GM21526 (cell line): ENCODE measurements around the gene SPRED2.

ENCODE experiments used
- ATAC-seq: cut with Tn5 transposase; IDR thresholded peaks from one replicate; pipeline ENCODE4 v1.9.1; 2021; ENCODE audit warnings: moderate library complexity; ENCODE audit not compliant: unreplicated experiment, low FRiP score

The SPRED2 gene

DNA sequence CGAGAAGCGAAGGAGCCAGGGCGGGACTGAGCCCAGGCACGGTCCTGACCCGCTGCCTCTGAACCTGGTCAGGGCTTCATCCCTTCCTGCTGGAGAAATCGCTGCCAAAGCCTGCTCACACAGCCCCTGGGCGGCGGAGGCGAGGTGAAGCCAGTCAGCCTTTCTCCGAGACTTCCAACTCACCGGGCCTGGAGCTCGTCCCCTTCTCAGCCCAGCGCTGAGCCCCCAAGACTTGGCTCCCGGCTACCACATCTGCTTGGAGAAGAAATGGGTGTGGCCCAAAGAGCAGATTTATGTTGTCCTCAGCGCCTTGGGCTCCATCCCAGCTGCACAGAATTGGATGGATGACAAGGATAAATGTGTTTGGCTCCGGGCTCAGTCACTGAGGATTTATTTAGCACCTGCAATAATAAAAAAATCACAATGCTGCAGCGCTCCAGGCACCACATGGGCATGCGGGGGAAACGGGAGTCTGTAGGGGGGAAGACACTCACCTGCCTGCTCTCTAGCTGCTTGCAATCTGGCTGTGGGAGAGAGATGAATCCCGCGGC is 139.9 kb downstream of the SPRED2 start:
- ATAC-seq: no peak

DNA sequence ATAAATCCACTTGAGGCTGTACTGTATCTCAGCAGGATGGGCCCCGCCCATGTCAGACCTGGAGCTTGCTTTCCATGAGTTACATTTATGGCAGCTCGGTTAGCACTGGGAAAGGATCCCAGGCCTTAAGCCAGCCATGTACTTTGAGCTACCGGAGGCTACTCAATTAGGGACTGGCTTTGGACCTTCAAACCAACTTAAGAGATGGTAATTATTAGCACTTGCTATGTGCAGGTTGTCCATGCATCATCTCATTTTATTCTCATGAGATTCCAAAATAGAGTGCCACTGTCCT is 140.3 kb downstream of the SPRED2 start:
- no peak for ATAC-seq

DNA sequence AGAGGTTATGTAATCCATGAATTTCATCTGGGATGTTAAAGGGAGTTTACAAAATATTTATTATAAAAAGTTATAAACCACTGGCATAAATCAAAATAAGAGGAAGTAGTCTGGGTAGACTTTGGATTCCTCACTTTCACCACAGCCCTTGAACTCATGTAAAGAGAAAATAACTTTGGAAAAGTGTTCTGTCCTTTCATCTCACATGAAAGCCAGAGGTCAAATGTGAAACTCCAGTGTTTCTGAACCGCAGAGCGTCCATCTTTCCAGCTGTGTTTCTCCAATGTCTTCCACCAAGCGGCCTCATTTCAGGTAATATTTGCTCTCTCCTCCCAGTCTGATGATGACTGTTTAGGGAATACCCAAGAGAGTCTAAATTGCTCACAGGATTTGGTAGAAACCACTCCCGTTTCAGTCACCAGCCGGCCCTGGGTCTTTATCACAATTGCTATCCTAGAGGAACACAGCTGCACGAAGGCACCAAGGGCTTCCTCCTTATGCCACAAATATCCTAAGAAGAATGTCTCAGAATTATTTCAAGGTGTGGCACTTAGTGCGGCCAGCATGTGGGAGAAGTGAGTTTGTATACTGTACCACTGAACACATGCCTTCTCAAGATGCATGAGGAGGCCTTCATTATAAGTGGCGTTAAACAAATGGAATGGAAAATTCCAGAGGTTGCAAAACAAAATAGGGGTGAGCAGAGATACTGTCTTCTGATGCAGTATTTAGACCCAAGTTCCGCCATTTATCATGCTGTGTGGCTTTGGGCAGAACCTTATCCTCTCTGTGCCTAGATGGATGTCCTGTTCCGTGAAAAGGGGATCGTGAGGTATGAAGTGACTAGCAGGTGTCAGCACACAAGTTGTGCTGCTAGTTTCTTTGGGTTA is 140.9 kb downstream of the SPRED2 start:
- ATAC-seq: no peak

DNA sequence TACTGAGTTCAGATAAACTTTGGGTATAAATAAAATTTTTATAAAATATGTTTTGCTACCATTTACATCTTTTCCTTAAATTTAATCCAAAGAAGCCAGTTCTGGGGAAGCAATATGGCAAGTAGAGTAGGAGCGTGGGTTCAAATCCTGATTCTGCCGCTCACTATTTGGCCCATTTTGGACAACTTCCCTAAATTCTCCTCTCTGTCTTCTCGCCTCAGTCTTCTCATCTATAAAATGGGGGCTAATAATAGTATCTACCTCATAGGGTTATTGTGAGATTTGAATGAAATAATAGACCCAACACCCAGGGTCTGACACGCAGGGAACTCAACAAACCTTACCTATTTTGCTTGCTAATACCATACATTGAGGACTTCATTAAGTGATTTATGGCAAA is 145.0 kb downstream of the SPRED2 start:
- no peak for ATAC-seq

DNA sequence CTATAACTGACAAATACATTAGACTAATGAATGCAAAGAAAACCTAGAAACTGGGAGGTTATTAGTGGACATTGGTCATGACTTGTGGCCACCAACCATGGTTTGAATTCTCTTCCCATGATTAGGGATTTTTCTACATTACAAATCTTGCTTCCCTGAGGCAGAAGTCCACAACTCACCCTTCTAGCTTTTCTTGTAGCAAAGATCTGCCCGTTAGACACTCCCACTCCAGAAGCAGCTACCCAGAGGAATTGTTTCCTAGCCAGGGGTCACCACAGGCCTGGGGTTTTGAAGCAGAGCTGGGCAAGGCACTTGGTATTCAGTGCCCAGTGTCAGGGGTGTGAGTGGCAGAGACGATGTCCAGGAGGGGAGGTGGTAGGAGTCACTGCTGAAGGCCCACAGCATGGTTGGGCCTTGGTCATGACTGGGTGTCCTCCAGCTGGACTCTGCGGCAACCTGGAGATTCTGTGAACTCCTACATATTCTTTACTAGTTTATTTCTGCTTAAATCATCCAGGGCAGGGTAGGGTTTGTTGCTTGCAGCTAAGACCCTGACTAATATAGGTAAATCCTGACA is 149.8 kb downstream of the SPRED2 start:
- no peak for ATAC-seq

DNA sequence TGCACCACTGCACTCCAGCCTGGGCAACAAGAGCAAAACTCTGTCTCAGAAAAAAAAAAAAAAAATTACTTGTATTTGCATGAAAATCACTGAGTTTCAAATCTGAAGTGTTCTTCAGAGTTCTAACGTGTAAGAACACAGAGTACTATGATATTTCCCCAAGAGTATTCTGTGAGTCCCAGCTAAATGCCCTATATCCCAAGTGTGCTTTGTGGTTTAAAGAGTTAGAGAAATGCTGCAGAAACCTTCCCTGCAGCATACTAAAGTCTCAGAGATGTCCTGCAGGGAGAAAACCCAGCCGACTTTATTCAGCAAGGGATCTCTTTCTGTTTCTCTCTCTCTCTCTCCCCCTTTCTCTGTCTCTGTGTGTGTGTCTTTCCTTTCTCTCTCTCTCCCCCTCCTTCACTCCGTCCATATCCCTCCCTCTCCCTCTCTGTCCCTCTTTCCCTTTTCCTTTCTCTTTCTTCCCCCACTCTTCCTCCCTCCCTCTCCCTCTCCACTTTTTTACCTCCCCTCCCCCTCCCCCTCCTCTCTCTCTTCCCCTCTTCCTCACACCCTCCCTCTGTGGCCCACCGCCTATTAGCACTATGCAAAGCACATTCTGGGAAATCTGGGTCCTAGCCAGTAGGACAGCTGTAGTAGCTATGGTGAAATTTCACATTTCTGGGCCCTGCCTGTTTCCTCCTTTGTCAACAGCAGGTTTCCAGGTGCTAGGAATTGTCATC is 150.6 kb downstream of the SPRED2 start:
- no peak for ATAC-seq

DNA sequence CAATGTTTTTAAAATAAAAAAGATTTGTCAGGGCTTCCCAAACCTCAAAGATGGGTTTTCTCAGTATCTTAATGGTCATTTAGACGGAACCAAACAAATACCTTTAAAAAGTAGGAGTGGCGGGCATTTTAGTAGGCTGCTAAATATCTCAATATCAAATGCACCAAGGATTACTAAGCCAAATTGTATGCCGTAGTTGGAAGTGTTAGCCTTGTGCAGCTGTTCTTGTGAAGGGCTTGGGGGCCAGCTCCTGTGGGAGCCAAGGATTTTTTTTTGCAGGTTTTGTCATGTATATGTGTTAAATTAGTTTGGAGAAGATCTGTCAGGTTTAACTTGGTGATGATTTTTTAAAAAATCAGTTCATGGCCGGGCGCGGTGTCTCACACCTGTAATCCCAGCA is 152.6 kb downstream of the SPRED2 start:
- ATAC-seq: no peak

DNA sequence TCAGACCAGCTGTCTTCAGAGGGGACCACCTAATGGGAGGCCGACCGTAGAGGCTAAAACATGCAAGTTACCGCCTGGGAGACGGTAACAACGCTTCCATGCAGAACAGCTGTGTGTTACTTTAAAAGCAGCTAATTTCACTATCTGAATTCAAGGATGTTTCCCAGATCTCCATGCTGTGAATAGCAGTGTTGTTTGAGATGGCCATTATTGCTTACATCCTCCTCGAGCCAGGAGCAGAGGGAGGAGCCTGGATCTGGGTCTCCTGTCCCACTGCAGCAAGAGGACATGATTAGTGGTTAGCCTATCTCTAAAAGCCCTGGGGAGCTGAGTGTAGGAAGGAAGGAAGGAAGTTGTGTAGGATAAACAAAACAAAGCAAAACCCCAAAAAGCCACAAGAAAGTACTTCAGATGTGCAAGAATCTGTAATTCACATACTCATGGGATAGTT is 153.8 kb downstream of the SPRED2 start:
- no peak for ATAC-seq

DNA sequence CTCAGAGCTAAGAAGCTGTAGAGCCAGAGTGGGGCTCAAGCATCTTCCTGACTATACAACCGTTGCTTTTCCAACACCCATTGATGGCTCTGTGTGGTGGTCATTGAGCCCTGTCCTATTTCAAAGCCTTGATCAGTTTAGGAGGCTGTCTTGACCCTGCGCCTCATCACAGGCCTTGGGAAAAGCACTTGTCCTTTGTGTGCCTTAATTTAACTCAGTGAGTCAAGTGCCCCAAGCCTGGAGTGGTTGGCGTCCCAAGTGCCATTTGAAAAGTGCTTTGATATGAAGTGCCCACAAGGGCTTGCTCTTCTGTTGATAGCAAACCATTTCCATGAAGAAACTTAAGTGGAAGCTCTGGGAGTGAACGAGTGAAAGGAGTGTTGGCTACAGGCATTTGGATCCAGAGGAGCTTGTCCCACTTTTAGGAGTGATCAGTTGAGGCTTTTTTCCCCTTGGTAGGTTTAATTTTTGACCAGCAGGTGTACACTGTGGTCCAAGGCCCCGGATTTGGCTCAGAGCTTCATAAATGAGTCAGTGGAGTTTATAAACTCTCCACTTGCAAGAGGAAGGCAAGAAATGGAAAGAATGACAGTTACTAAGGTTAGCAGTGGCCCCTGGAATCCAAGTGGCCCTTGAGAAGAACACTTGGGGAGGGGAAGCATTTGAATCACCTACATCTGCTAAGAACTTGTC is 154.5 kb downstream of the SPRED2 start:
- ATAC-seq: no peak

DNA sequence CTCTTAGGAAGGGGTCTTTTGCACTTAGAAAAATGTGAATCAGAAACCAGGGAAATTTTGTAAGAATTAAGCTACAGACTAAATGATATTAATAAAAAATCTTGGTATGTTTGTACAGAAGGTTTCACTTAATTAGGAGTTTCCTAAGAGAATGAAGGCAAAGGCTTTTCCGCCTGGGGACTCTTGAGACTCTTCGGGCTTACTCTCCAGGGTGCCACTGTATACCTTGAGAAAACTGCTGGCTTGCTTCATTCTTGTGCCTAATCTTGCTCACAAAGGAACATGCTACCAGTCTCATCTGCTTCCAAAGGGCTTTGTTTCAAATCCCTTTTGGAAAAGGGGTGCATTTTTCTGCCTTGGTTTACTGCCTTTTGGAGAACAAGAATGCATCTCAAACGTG is 155.3 kb downstream of the SPRED2 start:
- ATAC-seq: no peak

DNA sequence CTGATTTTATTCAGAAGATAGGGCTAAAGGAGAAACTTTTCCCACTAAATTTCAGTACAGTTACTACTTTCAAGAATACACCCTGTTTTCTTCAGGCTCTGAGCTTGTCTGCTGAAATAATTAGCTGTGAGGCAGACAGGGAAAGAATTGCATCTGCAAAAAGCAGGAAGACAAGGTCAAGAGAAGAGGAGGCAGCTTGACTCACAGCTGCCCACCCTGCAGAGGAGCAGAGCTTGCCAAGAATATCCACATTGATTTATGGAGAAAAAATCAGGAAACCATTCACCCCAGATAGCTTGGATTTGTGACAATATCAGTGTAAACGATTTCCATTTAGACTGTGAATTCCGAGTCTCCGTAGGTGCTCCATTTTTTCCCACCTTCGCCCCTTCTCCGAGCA is 155.8 kb downstream of the SPRED2 start:
- ATAC-seq: no peak

DNA sequence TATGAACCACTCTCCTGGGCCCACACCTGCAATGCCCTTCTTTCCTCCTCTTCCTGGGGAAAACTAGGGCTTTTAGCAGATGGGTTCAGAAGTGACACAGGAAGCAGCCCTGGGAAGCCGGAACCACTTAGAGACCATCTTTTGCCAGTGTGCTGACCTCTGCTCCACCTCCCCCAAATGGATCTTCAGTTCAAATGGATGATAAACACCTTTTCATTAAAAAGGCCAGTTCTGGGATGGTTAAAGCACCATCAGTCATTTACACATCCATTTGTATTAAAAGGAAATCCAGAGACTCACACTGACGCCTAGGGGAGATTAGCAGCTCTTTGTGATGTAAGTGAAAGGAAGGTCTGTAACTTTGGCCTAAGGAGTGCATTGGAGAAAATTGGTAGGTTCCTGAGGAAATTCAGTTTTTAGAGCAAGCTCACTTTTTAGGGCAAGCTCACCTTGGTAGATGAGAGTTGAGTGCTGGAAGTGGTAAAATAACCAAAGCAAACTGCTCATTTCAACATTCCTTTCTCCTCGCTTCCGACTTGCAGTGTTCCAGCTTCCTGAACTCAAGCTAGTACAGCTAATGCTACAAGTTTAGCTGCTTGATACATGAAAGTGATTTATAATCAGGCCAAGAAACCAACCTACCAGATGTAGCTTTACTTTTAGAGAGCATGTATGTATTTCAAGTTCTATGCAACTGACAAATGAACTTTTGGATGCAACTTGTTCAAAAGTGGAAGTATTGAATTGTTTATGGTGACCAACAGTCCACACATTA is 157.1 kb downstream of the SPRED2 start:
- ATAC-seq: no peak

DNA sequence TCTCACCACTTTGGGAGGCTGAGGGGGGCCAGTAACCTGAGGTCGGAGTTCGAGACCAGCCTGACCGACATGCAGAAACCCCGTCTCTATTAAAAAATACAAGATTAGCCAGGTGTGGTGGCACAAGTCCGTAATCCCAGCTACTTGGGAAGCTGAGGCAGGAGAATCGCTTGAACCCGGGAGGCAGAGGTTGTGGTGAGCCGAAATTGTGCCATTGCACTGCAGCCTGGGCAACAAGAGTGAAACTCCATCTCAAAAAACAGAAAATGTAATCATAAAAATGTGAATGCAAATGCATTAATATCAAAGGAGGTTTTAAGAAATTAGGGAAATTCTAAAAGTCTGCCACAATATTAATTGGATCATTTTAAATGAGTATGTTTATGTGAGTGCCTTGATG is 159.1 kb downstream of the SPRED2 start:
- no peak for ATAC-seq

DNA sequence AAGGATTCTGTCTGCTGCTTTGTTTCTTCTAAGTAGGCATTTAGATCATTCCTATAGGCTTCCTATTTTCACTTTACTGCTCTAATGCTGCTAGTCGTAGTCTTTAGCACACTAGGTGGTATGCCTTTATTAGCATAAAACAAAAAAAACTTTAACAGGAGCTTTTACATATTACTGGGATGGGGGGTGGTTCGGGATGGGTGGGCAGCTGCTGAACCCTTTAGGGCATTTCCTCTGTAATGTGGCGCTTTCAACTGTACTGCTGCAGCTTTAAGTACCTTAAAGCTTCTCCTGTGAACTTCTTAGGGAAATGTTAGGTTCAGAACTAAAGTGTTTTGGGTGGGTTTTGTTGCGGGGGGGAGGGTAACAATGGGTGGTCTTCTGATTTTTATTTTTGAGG is 163.4 kb downstream of the SPRED2 start:
- no peak for ATAC-seq

DNA sequence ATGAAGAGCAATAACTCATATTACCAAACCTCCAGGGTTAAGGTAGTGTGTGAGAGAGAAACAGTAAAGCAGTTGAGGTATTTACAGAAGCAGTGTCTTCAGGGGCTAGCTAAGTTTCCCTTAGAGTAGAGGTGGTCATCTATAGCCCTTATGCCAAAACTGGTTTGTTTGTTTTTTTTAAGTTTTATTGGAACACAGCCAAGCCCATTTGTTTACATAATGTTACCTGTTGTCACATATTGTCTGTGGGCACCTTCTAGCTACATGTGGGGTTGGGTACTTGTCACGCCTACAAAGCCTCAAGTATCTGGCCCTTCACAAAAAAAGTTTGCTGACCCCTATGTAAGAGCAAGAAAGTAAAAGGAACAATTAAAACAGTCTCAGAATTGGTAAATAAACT is 165.4 kb downstream of the SPRED2 start:
- ATAC-seq: no peak

DNA sequence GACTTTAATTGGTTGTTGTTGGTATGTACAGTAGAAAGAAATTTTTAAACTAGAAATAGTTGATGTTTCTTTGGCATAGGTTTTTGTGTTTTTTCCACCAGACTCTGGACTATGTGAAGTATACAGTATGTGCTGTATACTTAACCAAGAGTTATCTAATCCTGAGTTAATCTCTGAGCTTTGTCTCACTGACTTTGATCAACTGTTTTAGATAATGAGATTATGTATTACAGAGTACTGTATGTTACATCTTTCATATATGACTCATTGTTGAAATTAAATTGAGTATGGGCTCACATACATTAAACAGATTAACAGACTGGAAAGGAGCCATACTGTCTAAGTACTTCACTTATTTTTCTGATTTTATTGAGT is 166.7 kb downstream of the SPRED2 start:
- no peak for ATAC-seq

DNA sequence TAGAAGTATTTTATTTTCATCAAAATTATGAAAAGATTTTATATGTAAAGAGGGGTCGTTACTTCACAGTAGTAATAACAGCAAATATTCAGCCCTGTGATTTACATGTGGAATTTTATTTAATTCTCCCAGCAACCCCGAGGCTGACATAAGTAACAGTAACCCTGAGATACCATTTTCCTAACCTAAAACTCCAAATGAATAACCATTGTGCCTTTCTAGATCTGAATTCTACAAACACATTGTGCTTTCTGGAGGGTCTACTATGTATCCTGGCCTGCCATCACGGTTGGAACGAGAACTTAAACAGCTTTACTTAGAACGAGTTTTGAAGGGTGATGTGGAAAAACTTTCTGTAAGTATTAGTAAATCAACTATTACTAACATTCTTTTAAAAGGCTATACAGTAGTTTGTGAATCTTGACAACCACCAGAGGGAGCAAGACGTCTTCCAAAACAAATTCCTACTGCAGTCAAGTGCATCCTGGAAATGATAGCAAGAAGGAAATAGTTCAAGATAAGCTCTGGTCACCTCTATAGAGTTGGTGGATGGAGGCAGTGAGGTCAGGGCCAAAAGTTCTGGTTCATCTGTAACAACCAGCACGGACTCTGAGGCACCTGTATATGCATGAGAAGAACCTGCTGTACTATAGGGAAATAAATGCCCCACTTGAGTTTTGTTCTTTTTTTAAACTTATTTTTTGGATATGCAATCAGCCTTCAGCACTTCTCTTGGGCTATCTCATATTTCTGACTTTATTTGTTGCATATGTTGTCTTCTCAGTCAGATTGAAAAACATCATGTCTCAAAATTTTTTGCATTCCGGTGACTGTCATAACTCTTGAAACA is 167.4 kb downstream of the SPRED2 start:
- ATAC-seq: no peak

DNA sequence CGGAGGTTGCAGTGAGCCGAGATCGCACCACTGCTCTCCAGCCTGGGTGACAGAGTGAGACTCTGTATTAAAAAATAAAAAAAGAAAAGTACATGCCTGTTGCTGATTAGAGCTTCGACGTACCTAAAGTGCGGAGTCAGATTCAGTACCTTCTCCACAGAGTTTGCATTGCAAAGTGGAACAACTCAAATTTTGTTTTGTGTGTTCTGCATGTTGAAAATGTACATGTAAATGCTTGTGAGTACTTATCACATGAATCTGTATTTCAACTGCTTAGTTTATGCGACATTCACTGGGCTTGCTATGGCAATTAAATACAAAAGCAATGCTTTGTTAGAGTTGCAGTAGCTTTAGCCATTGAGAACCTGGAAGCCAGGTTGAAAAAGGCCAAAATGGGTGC is 168.4 kb downstream of the SPRED2 start:
- ATAC-seq: no peak

DNA sequence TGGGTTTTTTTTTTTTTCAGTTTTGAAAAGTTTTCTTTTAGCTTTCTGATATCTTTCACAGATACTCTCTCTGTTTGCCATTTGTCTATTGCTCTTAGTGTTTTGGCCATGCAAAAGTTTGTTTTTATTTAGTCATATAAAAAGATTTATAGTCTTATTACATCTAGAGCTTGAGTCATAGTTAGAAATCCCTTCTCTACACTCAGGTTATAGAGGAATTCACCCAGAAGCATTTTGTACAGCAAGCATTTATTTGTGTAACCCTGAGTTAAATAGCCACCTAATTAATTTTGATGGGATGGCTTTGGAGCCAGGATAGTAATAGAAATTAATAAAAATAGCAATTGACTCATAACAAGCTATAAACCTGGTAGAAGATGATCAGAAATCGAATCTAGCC is 169.1 kb downstream of the SPRED2 start:
- no peak for ATAC-seq
